H54 (cell line): Measurements from ENCODE around the gene TRAF3IP1.
"Not testable (repeated sequence)": the region's sequence is repeated elsewhere in the genome, so short reads cannot be mapped to it uniquely, and the experiment has no call there.

Experiments
- DNase-seq: peaks from one replicate; pipeline ENCODE4 v3.0.0; 2011; ENCODE audit warnings: low spot score, mixed read lengths; ENCODE audit not compliant: insufficient read length
- FAIRE-seq: peaks from 3 replicates; lab custom pipeline; 2011; peaks lifted over from hg19 to GRCh38; lab: Jason Lieb, UNC
- POLR2A ChIP-seq: IDR thresholded peaks from 2 replicates; pipeline ENCODE4 v1.6.1; 2011; ENCODE audit warnings: low read depth, mild to moderate bottlenecking, low read length

TRAF3IP1 gene

GRCh38 chr2:238403632-238404405, 83.5 kb downstream of the TRAF3IP1 start:
- no peak for TF ChIP-seq POLR2A
- FAIRE-seq (no peak), DNase-seq (no peak)

GRCh38 chr2:238404406-238405216, 84.3 kb downstream of the TRAF3IP1 start:
- TF ChIP-seq POLR2A, result no peak
- FAIRE-seq (no peak), DNase-seq (no peak)

GRCh38 chr2:238405217-238405555, 84.9 kb downstream of the TRAF3IP1 start:
- FAIRE-seq, DNase-seq: not testable (repeated sequence)

GRCh38 chr2:238406221-238406997, 86.1 kb downstream of the TRAF3IP1 start:
- FAIRE-seq (no peak), DNase-seq (no peak)
- no peak for TF ChIP-seq POLR2A

- no peak for FAIRE-seq
- TF ChIP-seq POLR2A, result no peak
- DNase-seq, result no peak
Measured at GRCh38 chr2:238406998-238407285, 86.6 kb downstream of the TRAF3IP1 start.

GRCh38 chr2:238407566-238407965, 87.2 kb downstream of the TRAF3IP1 start:
- FAIRE-seq, result no peak
- DNase-seq, result no peak
- no peak for TF ChIP-seq POLR2A

- TF ChIP-seq POLR2A, result no peak
- FAIRE-seq (no peak), DNase-seq (no peak)
Measured at GRCh38 chr2:238408615-238409340, 88.5 kb downstream of the TRAF3IP1 start.

- no peak for DNase-seq
- FAIRE-seq, result no peak
- no peak for TF ChIP-seq POLR2A
Measured at GRCh38 chr2:238409341-238410199, 89.3 kb downstream of the TRAF3IP1 start.

GRCh38 chr2:238412067-238412767, 91.9 kb downstream of the TRAF3IP1 start:
- FAIRE-seq (no peak), DNase-seq (no peak)
- TF ChIP-seq POLR2A, result no peak

- TF ChIP-seq POLR2A, result no peak
- FAIRE-seq (no peak), DNase-seq (no peak)
Measured at GRCh38 chr2:238413368-238413767, 93.0 kb downstream of the TRAF3IP1 start.

- TF ChIP-seq POLR2A, result no peak
- no peak for DNase-seq
- no peak for FAIRE-seq
Measured at GRCh38 chr2:238415036-238415764, 94.9 kb downstream of the TRAF3IP1 start.

- FAIRE-seq, result no peak
- no peak for TF ChIP-seq POLR2A
- no peak for DNase-seq
Measured at GRCh38 chr2:238415893-238416292, 95.6 kb downstream of the TRAF3IP1 start.
